Measurements from ENCODE around the gene LACTB. TPM values are rescaled to one million over a fixed set of nuclear protein-coding genes. Genes with fewer than 3 reads are reported as not detected.
A peak's percentile ranks its signal among the peaks of the same experiment; 100 is the strongest.

Gene LACTB
- total and polyA plus RNA-seq, 2 experiments from 2014 or later = 15.2 to 20.9 TPM

GRCh38 chr15:63176302-63176701 is 54.6 kb downstream of the LACTB start:
- Mint-ChIP-seq H3K4me3 (no peak overlapping the region), H3K4me1 (peaks cover 9% of the 10 kb centered on the region), H3K9me3 (no peaks in the 10 kb centered on the region), H3K27ac (no peak overlapping the region), H3K36me3 (ENCODE audit: low read depth) (no peaks in the 10 kb centered on the region), H3K27me3 (ENCODE audit: insufficient read depth, low read depth, poor library complexity) (peaks cover 1% of the 10 kb centered on the region)
- no peak overlapping the region for H3K4me3 ChIP-seq
- peaks cover 8% of the 10 kb centered on the region; the same call in 1 of the 2 replicates for H3K4me1 ChIP-seq (ENCODE audit: insufficient read depth)
- H2AFZ ChIP-seq = no peak overlapping the region
- H3K4me2 ChIP-seq = no peak overlapping the region
- no peak for DNase-seq (ENCODE audit: low spot score)
- H3K79me2 ChIP-seq (replicated peaks; ENCODE audit: insufficient read depth) = no peaks in the 10 kb centered on the region
- no peak for TF ChIP-seq ZNF462 (CRISPR knock-in tag; IDR thresholded peaks at IDR 0.05)
- TF ChIP-seq STAT1 (IDR thresholded peaks at IDR 0.05; ENCODE audit: unreplicated experiment) = no peak
- no peak for TF ChIP-seq ZNF114 (CRISPR knock-in tag; IDR thresholded peaks at IDR 0.05)
- H3K9me2 ChIP-seq (ENCODE audit: insufficient read depth) = no peaks in the 10 kb centered on the region
- no peaks in the 10 kb centered on the region for H3K36me3 ChIP-seq (ENCODE audit: insufficient read depth)
- no peaks in the 10 kb centered on the region for H4K20me1 ChIP-seq (replicated peaks; ENCODE audit: insufficient read depth)
- no peaks in the 10 kb centered on the region for H3K27me3 ChIP-seq (ENCODE audit: insufficient read depth)
- no peak for ATAC-seq
- no peaks in the 10 kb centered on the region for H3F3A ChIP-seq (replicated peaks; ENCODE audit: low read depth)
- H3K27ac ChIP-seq (ENCODE audit: low read depth) = no peak overlapping the region

- no peaks in the 10 kb centered on the region for H3K9me2 ChIP-seq (ENCODE audit: insufficient read depth)
- H3K36me3 ChIP-seq (ENCODE audit: insufficient read depth) = no peaks in the 10 kb centered on the region
- H3K4me1 Mint-ChIP-seq = peaks cover 3% of the 10 kb centered on the region; the same call in 2 of the 3 replicates
- DNase-seq (ENCODE audit: low spot score) = no peak
- H3K27ac ChIP-seq (ENCODE audit: low read depth) = no peak overlapping the region
- H3K4me3 ChIP-seq = no peak overlapping the region
- no peak overlapping the region for H3K4me3 Mint-ChIP-seq
- no peaks in the 10 kb centered on the region for H3K27me3 ChIP-seq (ENCODE audit: insufficient read depth)
- H3K9me3 Mint-ChIP-seq = no peaks in the 10 kb centered on the region
- peaks cover 1% of the 10 kb centered on the region for H3K27me3 Mint-ChIP-seq (ENCODE audit: insufficient read depth, low read depth, poor library complexity)
- 0 out of 2 replicates have a peak overlapping the region, but pooled peaks have one; percentile 69 for H2AFZ ChIP-seq
- H3K36me3 Mint-ChIP-seq (ENCODE audit: low read depth) = no peaks in the 10 kb centered on the region
- H4K20me1 ChIP-seq (replicated peaks; ENCODE audit: insufficient read depth) = no peaks in the 10 kb centered on the region
- ATAC-seq = peak; percentile 52; the same call in 2 of the 3 replicates
- no peaks in the 10 kb centered on the region for H3F3A ChIP-seq (replicated peaks; ENCODE audit: low read depth)
- H3K27ac Mint-ChIP-seq = no peak overlapping the region
- H3K4me1 ChIP-seq (ENCODE audit: insufficient read depth) = peaks cover 1% of the 10 kb centered on the region; the same call in 1 of the 2 replicates
- no peak overlapping the region for H3K4me2 ChIP-seq
- no peaks in the 10 kb centered on the region for H3K79me2 ChIP-seq (replicated peaks; ENCODE audit: insufficient read depth)
- TF ChIP-seq EZH2phosphoT487 (IDR thresholded peaks at IDR 0.05; ENCODE audit: unreplicated experiment) (no peak), CTCF (conservative IDR thresholded peaks at IDR 0.05; ENCODE audit: low read depth in 2 of 2) (no peak)
Measured at GRCh38 chr15:63178034-63178433, 56.4 kb downstream of the LACTB start.

All from GM23338 (cell line).